ENCODE measurements around the gene SOX6. TPM values are rescaled to one million over a fixed set of nuclear protein-coding genes. Genes with fewer than 3 reads are reported as not detected.

SOX6 gene
- total RNA-seq, 2 experiments from 2014 or later, result 0.13 TPM; not detected in 1

- H3K4me3 ChIP-seq (ENCODE audit: low read depth, low read length, poor library complexity, severe bottlenecking), result no peak overlapping the region
- no TSS peak for BruUV-seq (replicated peaks)
- intact Hi-C loops (cut with micrococcal nuclease; ENCODE audit: unreplicated experiment), result no loop called here
- H4K20me1 ChIP-seq (ENCODE audit: insufficient read depth, low read length), result no peaks in the 10 kb centered on the region
- H3K4me1 ChIP-seq (ENCODE audit: insufficient read depth, low read length, poor library complexity, severe bottlenecking), result no peaks in the 10 kb centered on the region
- H3K27ac ChIP-seq (ENCODE audit: low read depth, low read length, poor library complexity, severe bottlenecking), result no peak overlapping the region
- H3K9me3 ChIP-seq (ENCODE audit: low read length), result no peaks in the 10 kb centered on the region
- no peaks in the 10 kb centered on the region for H3K36me3 ChIP-seq (ENCODE audit: insufficient read depth, low read length)
- H3K9me2 ChIP-seq (ENCODE audit: insufficient read depth, low read length), result no peaks in the 10 kb centered on the region
- H2AFZ ChIP-seq (ENCODE audit: low read length), result no peak overlapping the region
- H3K4me2 ChIP-seq (ENCODE audit: low read length), result no peak overlapping the region
- H3K79me2 ChIP-seq (ENCODE audit: insufficient read depth, low read depth, low read length), result no peaks in the 10 kb centered on the region
- TF ChIP-seq EZH2phosphoT487 (IDR thresholded peaks at IDR 0.05; ENCODE audit: borderline replicate concordance, low read depth, low read length), result no peak
- no peak for TF ChIP-seq CTCF (conservative IDR thresholded peaks at IDR 0.05; ENCODE audit: low read length)
- ChIA-PET POLR2A (no interaction called here), CTCF (ENCODE audit: unreplicated experiment) (no interaction called here)
- DNase-seq (ENCODE audit: low spot score), result no peak
Observed at GRCh38 chr11:15918674-15919073, 437.7 kb downstream of the SOX6 start.

- Histone ChIP-seq H3K9me2 (ENCODE audit: insufficient read depth, low read length) (no peaks in the 10 kb centered on the region), H4K20me1 (ENCODE audit: insufficient read depth, low read length) (no peaks in the 10 kb centered on the region), H3K36me3 (ENCODE audit: insufficient read depth, low read length) (no peaks in the 10 kb centered on the region), H3K9me3 (ENCODE audit: low read length) (no peaks in the 10 kb centered on the region), H3K27ac (ENCODE audit: low read depth, low read length, poor library complexity, severe bottlenecking) (no peak overlapping the region), H3K4me1 (ENCODE audit: insufficient read depth, low read length, poor library complexity, severe bottlenecking) (no peaks in the 10 kb centered on the region), H3K79me2 (ENCODE audit: insufficient read depth, low read depth, low read length) (no peaks in the 10 kb centered on the region), H3K4me2 (ENCODE audit: low read length) (no peak overlapping the region), H3K4me3 (ENCODE audit: low read depth, low read length, poor library complexity, severe bottlenecking) (no peak overlapping the region), H2AFZ (ENCODE audit: low read length) (no peak overlapping the region)
- no TSS peak for BruUV-seq (replicated peaks)
- ChIA-PET POLR2A (no interaction called here), CTCF (ENCODE audit: unreplicated experiment) (no interaction called here)
- DNase-seq (ENCODE audit: low spot score), result no peak
- TF ChIP-seq EZH2phosphoT487 (IDR thresholded peaks at IDR 0.05; ENCODE audit: borderline replicate concordance, low read depth, low read length), result no peak
- no peak for TF ChIP-seq CTCF (conservative IDR thresholded peaks at IDR 0.05; ENCODE audit: low read length)
- intact Hi-C loops (cut with micrococcal nuclease; ENCODE audit: unreplicated experiment), result no loop called here
Observed at GRCh38 chr11:15918212-15918611, 438.1 kb downstream of the SOX6 start.

Measured in OCI-LY7 (cell line).